Endothelial cell of umbilical vein (primary cell): ENCODE results near the gene MAPT. TPM values are rescaled to one million over a fixed set of nuclear protein-coding genes. Genes with fewer than 3 reads are reported as not detected.

Source experiments
- BruUV-seq: library from RNA; stranded (reverse); fragments of 400-500 nt; replicated peaks from 2 replicates; lab custom pipeline; 2021; lab: Mats Ljungman, UMichigan
- CTCF ChIA-PET: fragments of 300-600, 350-600 bp; sonication (Branson Sonifier 250); formaldehyde crosslinking; loops from one replicate; lab custom pipeline; 2021; ENCODE audit warnings: antibody characterized with exemption, inconsistent platforms; lab: Charles Lee
- POLR2A ChIA-PET: fragments of 300-600, 350-600 bp; sonication (Branson Sonifier 250); formaldehyde crosslinking; loops from one replicate; lab custom pipeline; 2021; ENCODE audit warnings: antibody characterized with exemption, inconsistent platforms; lab: Charles Lee
- DNase-seq: peaks from one replicate; pipeline ENCODE4 v3.0.0-alpha.2; 2011; ENCODE audit warnings: low read depth, low spot score
- FAIRE-seq: peaks from 2 replicates; lab custom pipeline; 2011; peaks lifted over from hg19 to GRCh38; lab: Jason Lieb, UNC
- H2AFZ ChIP-seq: 2 replicates; pipeline ENCODE4 v1.6.0; 2012; ENCODE audit warnings: low read depth, low read length, control low read depth, inconsistent platforms
- H3K27ac ChIP-seq: 2 replicates; pipeline ENCODE4 v1.5.1; 2011; ENCODE audit warnings: low read depth, mild to moderate bottlenecking, control low read depth, low read length, moderate library complexity; ENCODE audit not compliant: insufficient read depth
- H3K27me3 ChIP-seq, 2 experiments: 2 replicates each; pipeline versions ENCODE4 v1.6.0 to v1.6.1; 2011; ENCODE audit warnings: low read length in 2 of 2, mixed read lengths in 1 of 2; ENCODE audit not compliant: control insufficient read depth in 2 of 2, insufficient read depth in 2 of 2
- H3K36me3 ChIP-seq, 2 experiments: 2 replicates in 1 of 2; 3 replicates in 1 of 2; pipeline ENCODE4 v1.5.1; 2011; ENCODE audit warnings: low read length in 2 of 2, mild to moderate bottlenecking in 1 of 2, moderate library complexity in 1 of 2; ENCODE audit not compliant: control insufficient read depth in 2 of 2, insufficient read depth in 2 of 2; ENCODE audit errors: extremely low read depth in 1 of 2
- H3K4me1 ChIP-seq: 3 replicates; pipeline ENCODE4 v1.5.1; 2011; ENCODE audit warnings: mild to moderate bottlenecking, low read length; ENCODE audit not compliant: control insufficient read depth, insufficient read depth; ENCODE audit errors: extremely low read depth
- H3K4me2 ChIP-seq: 2 replicates; pipeline ENCODE4 v1.6.1; 2011; ENCODE audit warnings: low read length, control low read depth, mixed read lengths; ENCODE audit not compliant: insufficient read depth
- H3K4me3 ChIP-seq, 3 experiments: fragments of 200-600 bp in 1 of 3; sonication (generic), shearing (Covaris generic) in 1 of 3; replicated peaks in 1 of 3; 2 replicates each; pipeline ENCODE4 v1.5.1; 2011 to 2016; ENCODE audit warnings: control low read depth in 3 of 3, low read length in 3 of 3, mild to moderate bottlenecking in 2 of 3, inconsistent platforms in 1 of 3, low read depth in 1 of 3, moderate library complexity in 1 of 3; ENCODE audit not compliant: insufficient read depth in 1 of 3
- H3K79me2 ChIP-seq: 2 replicates; pipeline ENCODE4 v1.6.0; 2012; ENCODE audit warnings: low read length, inconsistent platforms; ENCODE audit not compliant: control insufficient read depth, insufficient read depth
- H3K9ac ChIP-seq: replicated peaks from 2 replicates; pipeline ENCODE3; 2011; ENCODE audit warnings: low read length, control low read depth; ENCODE audit not compliant: insufficient read depth; ENCODE audit errors: extremely low read depth
- H3K9me1 ChIP-seq: replicated peaks from 3 replicates; pipeline ENCODE4 v1.6.0; 2011; ENCODE audit warnings: mild to moderate bottlenecking, low read length; ENCODE audit not compliant: control insufficient read depth, insufficient read depth; ENCODE audit errors: extremely low read depth
- H3K9me3 ChIP-seq: replicated peaks from 2 replicates; pipeline ENCODE4 v1.5.1; 2012; ENCODE audit warnings: low read length, inconsistent platforms; ENCODE audit not compliant: control insufficient read depth, insufficient read depth
- H4K20me1 ChIP-seq: replicated peaks from 2 replicates; pipeline ENCODE3; 2011; ENCODE audit warnings: mild to moderate bottlenecking, low read length; ENCODE audit not compliant: control insufficient read depth, insufficient read depth; ENCODE audit errors: extremely low read depth
- EZH2 ChIP-seq: IDR thresholded peaks from 2 replicates; pipeline ENCODE4 v1.6.1; 2012; ENCODE audit warnings: borderline replicate concordance, low read depth, mild to moderate bottlenecking, moderate library complexity, low read length, inconsistent platforms; ENCODE audit not compliant: severe bottlenecking
- FOS ChIP-seq: IDR thresholded peaks from 2 replicates; pipeline ENCODE4 v1.6.1; 2011; ENCODE audit warnings: mild to moderate bottlenecking, low read length, moderate library complexity, borderline replicate concordance; ENCODE audit not compliant: insufficient read depth
- GATA2 ChIP-seq: IDR thresholded peaks from 2 replicates; pipeline ENCODE4 v1.7.0; 2011; ENCODE audit warnings: low read depth, mild to moderate bottlenecking, moderate library complexity, mixed read lengths, low read length; ENCODE audit not compliant: insufficient read length, insufficient read depth
- JUN ChIP-seq: IDR thresholded peaks from 2 replicates; pipeline ENCODE4 v1.6.1; 2011; ENCODE audit warnings: borderline replicate concordance, low read depth; ENCODE audit not compliant: insufficient read length, insufficient read depth
- MYC ChIP-seq: IDR thresholded peaks from one replicate; pipeline ENCODE4 v1.6.1; 2011; ENCODE audit warnings: mild to moderate bottlenecking, low read depth, low read length
- POLR2A ChIP-seq: IDR thresholded peaks from 2 replicates; pipeline ENCODE4 v1.6.1; 2012; ENCODE audit warnings: low read depth, mild to moderate bottlenecking, control low read depth, low read length
- POLR2AphosphoS5 ChIP-seq: IDR thresholded peaks from 2 replicates; pipeline ENCODE4 v1.6.1; 2012; ENCODE audit warnings: low read depth, mild to moderate bottlenecking, control low read depth, low read length, moderate library complexity; ENCODE audit not compliant: insufficient read depth
- dilution Hi-C: fragments of 300-500 bp; cut with MboI; formaldehyde crosslinking; loops from one replicate; pipeline ENCODE4 v1.15.0; 2019; ENCODE audit warnings: low sequenced_read_pairs; ENCODE audit not compliant: extremely low pct_ligation_motif_present
- intact Hi-C: fragments of 100-400 bp; cut with micrococcal nuclease; formaldehyde crosslinking; loops from one replicate; pipeline ENCODE4 v1.10.0; 2022
- polyA plus RNA-seq, 4 experiments: library from polyadenylated mRNA; depleted of rRNA in 3 of 4; stranded (reverse) in 3 of 4; unstranded in 1 of 4; fragments of >200 nt; gene quantifications; 2 replicates each; pipeline versions ENCODE4 v1.2.1 to v1.2.3, GENCODE V29; 2011 to 2012; ENCODE audit warnings: missing spikeins in 1 of 4
- total RNA-seq: library from RNA; stranded (reverse); gene quantifications from 2 replicates; pipeline ENCODE4 v1.2.3, GENCODE V29; 2021
- TF ChIP-seq, protein P1 (sequence below): IDR thresholded peaks from 2 replicates; pipeline ENCODE4 v1.6.1; 2011; ENCODE audit not compliant: insufficient read depth, insufficient read length
- TF ChIP-seq, protein P2 (sequence below), 2 donors: IDR thresholded peaks; 1 replicate in 1 of 2; 2 replicates in 1 of 2; pipeline ENCODE4 v1.5.1; 2011; ENCODE audit warnings: low read length in 2 of 2, mild to moderate bottlenecking in 2 of 2, moderate library complexity in 2 of 2, control low read depth in 1 of 2, inconsistent platforms in 1 of 2, low read depth in 1 of 2; ENCODE audit not compliant: insufficient read depth in 1 of 2; ENCODE audit errors: extremely low read depth in 1 of 2

The MAPT gene
- total and polyA plus RNA-seq, 2 donors (not counting 3 experiments of a cell fraction or from before 2014, with no cell fraction given) = 0.04 to 0.51 TPM

DNA sequence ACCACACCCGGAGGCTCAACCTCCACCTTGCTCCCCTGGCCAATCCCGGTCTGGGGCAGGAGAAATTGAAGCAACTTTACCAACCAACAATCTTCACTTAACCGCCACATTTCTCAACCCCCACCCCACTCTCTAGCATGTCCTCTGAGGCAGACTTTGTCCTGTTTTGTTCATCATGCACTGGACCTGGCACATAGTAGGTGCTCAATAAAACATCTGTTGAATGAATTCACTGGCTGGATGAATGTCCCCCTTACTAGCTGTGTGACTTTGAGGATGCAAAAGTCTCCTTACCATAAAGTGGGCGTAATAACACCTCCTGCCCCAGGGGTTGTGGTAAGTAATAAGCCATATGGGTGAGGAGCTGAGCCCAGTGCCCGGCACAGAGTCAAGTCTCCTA is 43.9 kb upstream of the MAPT start:
- TF ChIP-seq POLR2A (no peak), MYC (no peak), EZH2 (no peak), FOS (no peak), GATA2 (no peak), JUN (no peak), POLR2AphosphoS5 (no peak)
- TF ChIP-seq, protein P1, sequence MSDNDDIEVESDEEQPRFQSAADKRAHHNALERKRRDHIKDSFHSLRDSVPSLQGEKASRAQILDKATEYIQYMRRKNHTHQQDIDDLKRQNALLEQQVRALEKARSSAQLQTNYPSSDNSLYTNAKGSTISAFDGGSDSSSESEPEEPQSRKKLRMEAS = no peak
- TF ChIP-seq, protein P2, sequence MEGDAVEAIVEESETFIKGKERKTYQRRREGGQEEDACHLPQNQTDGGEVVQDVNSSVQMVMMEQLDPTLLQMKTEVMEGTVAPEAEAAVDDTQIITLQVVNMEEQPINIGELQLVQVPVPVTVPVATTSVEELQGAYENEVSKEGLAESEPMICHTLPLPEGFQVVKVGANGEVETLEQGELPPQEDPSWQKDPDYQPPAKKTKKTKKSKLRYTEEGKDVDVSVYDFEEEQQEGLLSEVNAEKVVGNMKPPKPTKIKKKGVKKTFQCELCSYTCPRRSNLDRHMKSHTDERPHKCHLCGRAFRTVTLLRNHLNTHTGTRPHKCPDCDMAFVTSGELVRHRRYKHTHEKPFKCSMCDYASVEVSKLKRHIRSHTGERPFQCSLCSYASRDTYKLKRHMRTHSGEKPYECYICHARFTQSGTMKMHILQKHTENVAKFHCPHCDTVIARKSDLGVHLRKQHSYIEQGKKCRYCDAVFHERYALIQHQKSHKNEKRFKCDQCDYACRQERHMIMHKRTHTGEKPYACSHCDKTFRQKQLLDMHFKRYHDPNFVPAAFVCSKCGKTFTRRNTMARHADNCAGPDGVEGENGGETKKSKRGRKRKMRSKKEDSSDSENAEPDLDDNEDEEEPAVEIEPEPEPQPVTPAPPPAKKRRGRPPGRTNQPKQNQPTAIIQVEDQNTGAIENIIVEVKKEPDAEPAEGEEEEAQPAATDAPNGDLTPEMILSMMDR (IDR thresholded peaks at IDR 0.05; ENCODE audit: extremely low read depth in 1 of 2, insufficient read depth in 1 of 2, low read depth in 1 of 2, low read length in 2 of 2) = no peak
- Histone ChIP-seq H3K9ac (no peak overlapping the region), H3K9me1 (no peaks in the 10 kb centered on the region), H3K4me3 (no peak overlapping the region), H3K27ac (no peak overlapping the region), H4K20me1 (no peaks in the 10 kb centered on the region), H3K4me1 (no peaks in the 10 kb centered on the region), H3K36me3 (no peaks in the 10 kb centered on the region), H3K79me2 (no peaks in the 10 kb centered on the region), H3K4me2 (no peak overlapping the region), H2AFZ (no peak overlapping the region), H3K9me3 (no peaks in the 10 kb centered on the region), H3K27me3 (peaks cover 0 to 4% of the 10 kb centered on the region in 2 experiments)
- CTCF ChIA-PET = interaction anchor here (1.4 to 2.8 kb wide), 3 partner anchors 18 to 210 kb away, joined by 3 to 48 read pairs (median 13); no protein-coding TSS in a partner anchor
- dilution Hi-C loops (no loop called here), intact Hi-C loops (no loop called here)
- no peak for FAIRE-seq
- no TSS peak for BruUV-seq
- POLR2A ChIA-PET = no interaction called here
- DNase-seq = no peak
